IPS-18a (cell line): ENCODE data around the gene INTS1.

Experiments
- H3K27ac ChIP-seq: one replicate; pipeline ENCODE4 v1.5.1; 2013; ENCODE audit warnings: low read length
- H3K27me3 ChIP-seq: one replicate; pipeline ENCODE4 v1.6.1; 2013; ENCODE audit warnings: mild to moderate bottlenecking, low read length; ENCODE audit not compliant: control insufficient read depth, insufficient read depth
- H3K36me3 ChIP-seq: one replicate; pipeline ENCODE4 v1.6.1; 2013; ENCODE audit warnings: low read depth, low read length; ENCODE audit not compliant: control insufficient read depth
- H3K4me1 ChIP-seq: one replicate; pipeline ENCODE4 v1.6.1; 2013; ENCODE audit warnings: low read depth, low read length; ENCODE audit not compliant: control insufficient read depth
- H3K4me3 ChIP-seq: one replicate; pipeline ENCODE4 v1.5.1; 2013; ENCODE audit warnings: low read length
- H3K9ac ChIP-seq: one replicate; pipeline ENCODE4 v1.6.1; 2013; ENCODE audit warnings: mild to moderate bottlenecking, low read length, moderate library complexity
- H3K9me3 ChIP-seq: one replicate; pipeline ENCODE4 v1.6.1; 2013; ENCODE audit warnings: low read depth, low read length; ENCODE audit not compliant: control insufficient read depth

INTS1 gene

DNA sequence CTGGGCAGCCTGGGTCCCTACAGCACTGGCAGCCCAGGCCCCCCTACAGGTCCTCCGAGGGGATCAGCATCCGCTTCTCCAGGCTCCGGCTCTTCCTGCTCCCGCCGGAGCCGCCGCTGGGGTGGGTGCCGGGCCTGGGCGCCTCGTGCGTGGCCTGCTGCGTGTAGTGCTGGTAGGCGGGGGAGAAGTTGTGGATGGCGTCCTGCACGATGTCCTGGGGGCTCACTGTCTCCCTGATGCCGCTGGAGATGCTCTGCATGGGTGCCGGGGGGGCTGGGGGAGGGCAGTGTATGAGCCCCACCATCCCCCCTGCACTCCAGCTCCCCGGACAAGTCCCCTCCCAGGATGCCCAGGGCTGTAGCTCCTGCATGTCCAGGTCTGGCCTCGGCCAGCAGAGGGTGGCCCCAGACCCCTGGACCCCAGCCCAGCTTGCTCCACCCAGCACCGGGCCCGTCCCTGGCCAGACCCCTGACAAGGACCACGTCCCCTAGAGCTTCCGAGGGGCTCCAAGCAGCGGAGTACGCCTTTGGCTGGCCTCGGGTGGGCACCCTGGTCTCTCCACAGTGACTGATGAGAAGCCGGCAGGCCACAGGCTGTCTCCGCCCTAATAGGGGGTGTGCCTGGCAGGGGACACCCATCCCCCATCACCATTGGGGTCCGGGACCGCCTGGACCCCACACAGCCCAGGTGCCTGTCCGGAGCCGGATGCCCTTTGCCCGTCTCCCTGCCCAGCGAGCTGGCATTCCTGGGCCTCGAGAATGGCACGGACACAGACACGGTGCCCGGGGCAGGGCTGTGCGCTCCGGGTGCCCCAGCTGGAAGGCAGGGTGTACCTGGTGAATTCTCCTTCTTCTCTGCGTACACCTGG is 43.0 kb upstream of the INTS1 start:
- Histone ChIP-seq H3K36me3 (no peaks in the 10 kb centered on the region), H3K9ac (no peak overlapping the region), H3K27me3 (no peaks in the 10 kb centered on the region), H3K4me3 (no peak overlapping the region), H3K4me1 (no peaks in the 10 kb centered on the region), H3K27ac (no peak overlapping the region), H3K9me3 (no peaks in the 10 kb centered on the region)

DNA sequence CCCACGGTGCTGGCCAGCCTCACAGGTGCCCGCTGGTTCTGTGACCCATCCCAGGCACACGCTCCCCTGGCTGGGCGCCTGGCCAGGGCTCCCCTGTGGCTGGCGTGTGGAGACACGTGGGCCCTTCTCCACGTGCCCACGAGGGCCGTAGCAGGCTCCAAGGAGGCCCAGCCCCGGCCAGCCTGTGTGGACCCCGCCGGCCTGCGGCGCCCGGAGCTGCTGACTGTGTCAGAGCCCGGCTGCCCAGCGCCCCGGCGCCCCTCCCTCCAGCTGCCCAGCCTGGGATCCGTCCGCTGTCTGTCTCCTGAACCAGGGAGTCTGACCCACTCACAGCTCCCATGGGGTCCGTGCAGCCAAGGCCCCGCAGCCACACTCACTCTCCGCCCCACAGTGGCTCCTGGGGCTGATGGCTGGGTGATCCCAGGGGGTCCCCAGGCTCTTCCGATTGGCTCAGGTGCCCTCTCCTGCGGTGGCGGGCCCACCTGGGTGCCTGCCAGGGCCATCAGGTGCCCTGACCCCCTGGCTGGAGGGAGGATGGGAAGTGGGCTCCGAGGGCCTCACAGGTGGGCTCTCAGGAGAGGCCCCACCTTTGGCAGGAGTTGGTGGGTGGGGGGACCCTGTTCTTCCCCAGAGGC is 42.2 kb upstream of the INTS1 start:
- Histone ChIP-seq H3K4me3 (no peak overlapping the region), H3K9me3 (no peaks in the 10 kb centered on the region), H3K9ac (no peak overlapping the region), H3K27me3 (no peaks in the 10 kb centered on the region), H3K36me3 (no peaks in the 10 kb centered on the region), H3K4me1 (no peaks in the 10 kb centered on the region), H3K27ac (no peak overlapping the region)

DNA sequence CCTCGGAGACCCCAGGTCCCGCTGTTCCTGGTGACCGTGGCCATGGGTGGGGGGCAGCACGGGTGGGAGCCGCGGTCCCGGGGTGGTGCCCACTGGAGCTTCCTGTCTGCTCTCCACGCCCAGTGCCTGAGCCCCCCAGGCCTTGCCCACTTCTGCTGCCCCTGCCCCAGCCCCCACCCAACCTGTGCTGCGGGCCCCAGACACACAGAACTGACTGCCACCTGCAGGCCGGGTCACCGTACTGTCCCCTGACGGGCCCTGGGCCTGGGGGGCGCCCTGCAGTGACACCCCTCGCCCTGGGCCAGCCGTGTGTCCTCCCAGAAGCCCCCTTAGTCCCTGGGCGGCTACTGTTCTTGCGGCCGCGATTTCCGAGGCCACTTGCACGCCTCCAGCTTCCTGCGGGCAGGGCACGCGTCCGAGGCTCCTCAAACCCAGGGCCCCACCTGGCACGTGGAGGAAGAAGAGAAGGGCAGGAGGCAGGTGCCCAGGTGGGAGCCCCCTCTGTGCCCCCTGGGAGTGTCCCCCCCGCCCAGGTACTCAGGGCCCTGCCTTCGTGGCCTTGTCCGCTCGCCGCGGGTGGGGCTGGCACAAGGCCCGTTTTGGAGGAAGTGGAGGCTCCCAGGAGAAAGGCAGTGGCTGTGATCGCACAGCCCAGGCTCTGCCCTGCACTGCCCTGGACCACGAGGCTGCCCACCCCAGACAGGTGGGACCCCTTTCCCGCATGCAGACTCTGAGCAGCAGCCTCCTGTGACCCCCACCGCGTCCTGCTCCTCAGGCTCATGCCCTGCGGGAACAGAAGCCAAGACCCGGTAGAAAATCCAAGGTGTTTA is 41.4 kb upstream of the INTS1 start:
- no peaks in the 10 kb centered on the region for H3K27me3 ChIP-seq
- no peak overlapping the region for H3K9ac ChIP-seq
- H3K9me3 ChIP-seq, result no peaks in the 10 kb centered on the region
- H3K4me1 ChIP-seq, result no peaks in the 10 kb centered on the region
- H3K27ac ChIP-seq, result no peak overlapping the region
- H3K4me3 ChIP-seq, result no peak overlapping the region
- H3K36me3 ChIP-seq, result peaks cover 1% of the 10 kb centered on the region

DNA sequence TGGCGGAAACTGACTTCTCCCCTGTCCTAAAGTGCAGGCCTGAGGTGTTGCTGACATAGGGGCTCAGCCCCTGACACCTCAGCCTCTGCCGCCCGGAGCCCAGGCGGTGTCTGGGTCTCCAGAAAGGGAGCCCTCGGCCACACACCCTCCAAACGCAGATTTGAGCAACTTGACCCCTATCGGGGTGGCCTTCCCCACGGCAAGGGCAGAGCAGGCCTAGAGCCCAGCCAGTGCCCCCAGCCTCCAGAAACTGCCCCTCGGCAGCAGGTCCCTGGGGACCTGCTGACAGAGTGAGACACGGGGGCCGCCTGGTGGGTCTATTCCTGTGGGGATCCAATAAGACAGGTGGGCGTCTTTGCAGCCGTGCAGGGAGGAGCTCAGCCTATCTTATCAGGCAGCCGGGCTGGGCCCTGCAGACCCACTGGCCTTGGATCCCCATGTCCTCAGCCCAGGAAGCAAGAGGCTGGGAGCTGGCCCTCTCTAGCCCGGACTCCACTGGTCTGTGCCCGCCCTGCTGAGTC is 40.8 kb upstream of the INTS1 start:
- Histone ChIP-seq H3K9me3 (no peaks in the 10 kb centered on the region), H3K27ac (no peak overlapping the region), H3K4me3 (no peak overlapping the region), H3K27me3 (no peaks in the 10 kb centered on the region), H3K9ac (no peak overlapping the region), H3K36me3 (peaks cover 4% of the 10 kb centered on the region), H3K4me1 (no peaks in the 10 kb centered on the region)

DNA sequence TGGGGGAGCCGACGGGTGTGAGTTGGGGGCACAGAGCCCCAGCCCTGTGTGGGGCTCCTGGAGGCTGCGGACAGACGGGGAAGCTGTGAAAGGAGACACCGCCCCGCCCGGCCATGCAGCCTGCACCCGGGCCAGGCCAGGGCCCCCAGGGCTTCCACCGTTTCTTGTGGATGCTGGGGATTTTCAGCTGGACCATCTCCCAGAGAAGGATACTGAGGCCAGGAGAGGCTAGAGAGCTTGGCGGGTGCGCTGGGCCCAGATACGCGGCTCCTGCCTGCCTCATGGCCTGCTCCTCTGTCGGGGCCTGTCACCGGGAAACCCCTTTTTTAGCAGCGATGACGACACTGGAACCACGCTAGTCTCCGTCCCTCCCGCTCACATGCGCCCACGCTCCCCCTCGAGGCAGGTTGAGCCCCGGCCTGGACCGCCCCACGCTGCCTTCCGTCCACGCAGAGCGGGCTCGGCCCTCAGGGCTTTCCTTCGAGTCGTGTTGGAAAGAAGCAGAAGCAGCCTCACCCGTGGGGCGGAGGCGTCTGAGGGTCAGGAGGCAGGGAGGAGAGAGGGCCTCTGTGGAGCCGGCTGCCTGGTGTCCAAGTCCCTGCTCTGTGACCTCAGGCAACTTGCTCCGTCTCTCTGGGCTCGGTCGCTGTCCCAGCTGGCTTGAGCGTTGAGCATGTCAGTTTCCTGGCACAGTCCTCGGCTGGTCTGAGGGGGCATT is 40.1 kb upstream of the INTS1 start:
- Histone ChIP-seq H3K9me3 (no peaks in the 10 kb centered on the region), H3K4me3 (no peak overlapping the region), H3K27me3 (no peaks in the 10 kb centered on the region), H3K9ac (no peak overlapping the region), H3K27ac (no peak overlapping the region), H3K36me3 (peaks cover 4% of the 10 kb centered on the region), H3K4me1 (no peaks in the 10 kb centered on the region)

DNA sequence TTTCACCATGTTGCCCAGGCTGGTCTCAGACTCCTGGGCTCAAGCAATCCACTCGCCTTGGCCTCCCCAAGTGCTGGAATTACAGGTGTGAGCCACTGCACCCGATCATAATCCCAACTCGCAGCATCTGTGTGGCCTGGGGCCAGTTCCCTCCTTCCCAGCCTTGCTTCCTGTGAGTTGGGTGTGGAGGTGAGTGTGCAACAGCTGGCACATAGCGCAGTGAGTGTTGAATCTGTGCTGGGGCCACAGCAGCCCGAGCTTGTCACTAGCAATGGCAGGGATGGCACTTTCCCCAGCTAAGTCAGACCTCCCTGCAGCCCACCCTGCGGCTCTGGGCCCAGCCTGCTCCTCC is 39.6 kb upstream of the INTS1 start:
- Histone ChIP-seq H3K27me3 (no peaks in the 10 kb centered on the region), H3K4me3 (no peak overlapping the region), H3K9me3 (no peaks in the 10 kb centered on the region), H3K27ac (no peak overlapping the region), H3K4me1 (no peaks in the 10 kb centered on the region), H3K9ac (no peak overlapping the region), H3K36me3 (peaks cover 4% of the 10 kb centered on the region)

DNA sequence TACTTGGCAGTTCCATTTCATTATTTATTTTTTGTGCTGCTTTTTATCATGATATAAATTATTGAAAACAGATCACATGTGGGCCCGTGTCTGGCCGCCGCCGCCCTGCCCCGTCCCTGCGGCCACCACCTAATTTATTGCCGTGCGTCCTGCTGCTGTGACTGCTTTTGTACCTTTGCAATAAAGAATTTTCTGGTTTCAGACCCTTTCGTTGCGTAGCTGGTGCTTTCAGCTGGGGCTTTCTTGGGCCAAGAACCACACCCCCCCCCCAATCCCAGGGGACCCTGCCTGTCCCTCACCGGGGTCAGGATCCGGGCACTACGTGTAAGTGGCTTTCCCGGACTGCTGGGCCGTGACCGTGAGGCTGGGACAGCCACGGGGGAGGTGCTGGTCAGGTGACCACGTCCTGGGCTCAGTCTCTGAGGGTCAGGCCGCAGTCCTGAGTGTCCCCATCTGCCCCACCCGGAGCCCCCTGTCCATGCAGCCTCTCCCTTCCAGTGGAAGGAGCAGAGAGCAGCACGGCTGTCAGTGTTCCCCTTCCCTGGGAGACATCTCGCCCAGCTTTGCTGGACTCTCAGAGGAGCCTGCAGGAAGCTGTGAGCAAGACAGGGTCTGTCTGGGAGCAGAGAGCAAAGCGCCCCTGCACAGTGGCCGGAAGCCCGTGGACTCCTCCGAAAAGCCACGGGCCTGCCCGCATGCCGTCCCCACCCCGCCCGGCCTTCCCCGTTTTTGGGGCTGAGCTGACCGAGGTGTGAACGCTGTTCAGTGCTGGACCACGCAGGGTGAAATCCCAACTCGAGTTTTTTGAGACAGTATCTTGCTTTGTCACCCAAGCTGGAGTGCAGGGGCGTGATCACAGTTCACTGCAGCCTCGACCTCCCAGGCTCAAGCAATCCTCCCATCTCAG is 38.9 kb upstream of the INTS1 start:
- Histone ChIP-seq H3K4me3 (no peak overlapping the region), H3K4me1 (no peaks in the 10 kb centered on the region), H3K9ac (no peak overlapping the region), H3K27ac (no peak overlapping the region), H3K27me3 (no peaks in the 10 kb centered on the region), H3K36me3 (peaks cover 4% of the 10 kb centered on the region), H3K9me3 (no peaks in the 10 kb centered on the region)

DNA sequence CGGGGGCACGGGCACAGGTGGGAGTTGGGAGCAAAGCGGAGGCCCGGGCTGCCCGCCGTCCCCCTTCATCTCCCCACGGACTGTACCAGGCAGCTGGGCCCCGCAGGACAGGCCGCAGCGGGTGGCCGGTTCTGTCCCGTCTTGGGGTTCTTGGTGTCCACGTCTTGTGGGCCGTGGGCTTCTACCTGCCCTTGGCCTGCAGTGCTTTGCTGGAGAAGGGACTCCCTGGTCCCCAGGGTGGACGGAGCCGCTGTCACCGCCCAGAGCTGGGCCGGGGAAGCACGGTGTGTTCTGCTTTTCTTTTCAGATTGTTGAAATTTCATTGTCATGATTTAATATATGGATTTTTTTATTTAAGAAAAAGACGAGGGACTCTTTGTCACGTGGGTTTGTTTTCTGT is 38.1 kb upstream of the INTS1 start:
- peaks cover 6% of the 10 kb centered on the region for H3K4me1 ChIP-seq
- no peak overlapping the region for H3K27ac ChIP-seq
- no peaks in the 10 kb centered on the region for H3K9me3 ChIP-seq
- H3K27me3 ChIP-seq, result no peaks in the 10 kb centered on the region
- peaks cover 4% of the 10 kb centered on the region for H3K36me3 ChIP-seq
- H3K4me3 ChIP-seq, result no peak overlapping the region
- no peak overlapping the region for H3K9ac ChIP-seq

DNA sequence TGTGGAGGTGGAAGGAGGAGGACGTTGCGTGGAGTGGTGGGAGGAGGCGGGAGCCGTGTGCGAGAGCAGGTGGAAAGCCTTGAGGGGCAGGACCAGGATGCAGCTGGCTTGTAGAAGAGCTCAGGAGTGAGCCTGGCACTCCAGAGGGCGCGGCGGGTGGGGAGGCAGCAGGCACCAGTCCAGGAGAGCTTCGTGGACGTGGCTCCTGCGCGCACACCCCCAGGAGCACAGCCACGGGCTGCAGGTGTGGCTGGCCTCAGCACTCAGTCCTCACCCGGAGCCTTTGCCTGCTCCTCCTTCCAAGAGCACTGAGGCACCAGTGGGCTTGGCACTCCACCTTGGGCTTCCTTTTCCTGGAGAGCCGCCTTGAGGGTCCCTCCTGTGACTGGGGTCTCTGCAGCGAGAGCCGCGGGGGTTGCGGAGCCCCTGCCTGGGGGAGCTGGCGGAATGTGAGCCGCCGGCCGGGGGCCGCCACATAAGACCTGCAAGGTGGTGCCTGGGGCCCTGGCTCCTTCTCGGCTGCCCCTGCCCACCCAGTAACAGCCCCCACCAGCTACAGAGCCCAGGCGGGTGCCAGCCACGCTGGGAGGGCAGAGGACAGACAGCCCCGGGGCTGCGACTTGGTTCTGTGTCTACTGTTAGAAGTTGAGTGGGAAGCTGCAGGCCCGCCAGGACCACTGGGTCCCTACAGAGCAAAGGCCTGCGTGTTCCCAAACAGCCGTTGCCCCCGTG is 37.4 kb upstream of the INTS1 start:
- Histone ChIP-seq H3K36me3 (peaks cover 4% of the 10 kb centered on the region), H3K4me1 (peaks cover 11% of the 10 kb centered on the region), H3K27me3 (no peaks in the 10 kb centered on the region), H3K27ac (no peak overlapping the region), H3K9ac (no peak overlapping the region), H3K4me3 (no peak overlapping the region), H3K9me3 (no peaks in the 10 kb centered on the region)

DNA sequence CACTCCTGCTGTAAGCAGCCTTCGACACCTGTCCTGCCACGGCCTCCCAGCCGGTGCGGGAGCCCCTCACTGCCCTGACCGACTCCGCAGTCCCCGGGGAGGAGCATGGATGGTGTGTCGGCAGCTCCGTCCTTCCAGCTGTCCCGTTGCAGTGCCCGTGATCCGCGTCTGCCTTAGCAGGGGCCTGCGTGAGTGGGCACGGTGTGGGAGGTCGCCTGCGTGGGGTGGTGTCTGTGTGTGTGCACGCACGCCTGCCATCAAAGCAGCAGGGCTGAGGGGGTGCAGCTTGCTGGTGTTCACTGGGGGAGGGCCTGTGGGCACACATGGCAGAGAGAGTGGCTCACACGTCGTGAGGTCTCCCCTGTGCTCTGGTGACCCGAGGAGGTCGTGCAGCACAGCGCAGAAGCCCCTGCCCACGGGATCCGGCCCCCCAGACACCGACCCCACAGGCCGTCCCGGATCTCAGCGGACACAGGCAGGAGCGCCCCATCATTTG is 36.6 kb upstream of the INTS1 start:
- no peaks in the 10 kb centered on the region for H3K27me3 ChIP-seq
- peaks cover 4% of the 10 kb centered on the region for H3K36me3 ChIP-seq
- no peaks in the 10 kb centered on the region for H3K9me3 ChIP-seq
- H3K4me3 ChIP-seq, result no peak overlapping the region
- no peak overlapping the region for H3K27ac ChIP-seq
- peaks cover 16% of the 10 kb centered on the region for H3K4me1 ChIP-seq
- H3K9ac ChIP-seq, result no peak overlapping the region
